HepG2 (cell line): ENCODE measurements around the gene ABCA8. TPM values are rescaled to one million over a fixed set of nuclear protein-coding genes. Genes with fewer than 3 reads are reported as not detected.

Experiments used
- ATAC-seq: fragments of 200-7000 bp; cut with Tn5 transposase; 3 replicates; pipeline ENCODE4 v1.9.1; 2020; ENCODE audit warnings: mild to moderate bottlenecking, moderate library complexity
- BruUV-seq: library from RNA; stranded (reverse); fragments of 400-500 nt; replicated peaks from 2 replicates; lab custom pipeline; 2021; lab: Mats Ljungman, UMichigan
- CTCF ChIA-PET: fragments of 300-600 bp; formaldehyde crosslinking; extraction: SDS; loops from one replicate; lab custom pipeline; 2021; ENCODE audit warnings: low total read pairs, inconsistent platforms, low intra/inter-chr PET ratio; lab: Yijun Ruan, JAX
- POLR2A ChIA-PET: fragments of 350-600 bp; sonication (Branson Sonifier 250); formaldehyde crosslinking; loops from one replicate; lab custom pipeline; 2020; ENCODE audit warnings: antibody characterized with exemption, inconsistent platforms; lab: Yijun Ruan, JAX
- DNase-seq: peaks from one replicate; pipeline ENCODE4 v3.0.0-alpha.2; 2015; ENCODE audit warnings: low spot score
- FAIRE-seq: peaks from 3 replicates; lab custom pipeline; 2011; peaks lifted over from hg19 to GRCh38; lab: Jason Lieb, UNC
- H2AFZ ChIP-seq: one replicate; pipeline ENCODE4 v1.6.1; 2011; ENCODE audit warnings: low read length, inconsistent platforms
- H3K27ac ChIP-seq: fragments of 300-600 bp; 3 replicates; pipeline ENCODE4 v1.8.0; 2011; ENCODE audit warnings: mixed run types, mild to moderate bottlenecking, mixed read lengths, low read length, inconsistent platforms; ENCODE audit not compliant: insufficient read depth; ENCODE audit errors: extremely low read length
- H3K27me3 ChIP-seq, 2 experiments: fragments of 200-600 bp in 1 of 2; 2 replicates in 1 of 2; 3 replicates in 1 of 2; pipeline versions ENCODE4 v1.6.0 to v1.8.0; 2011; ENCODE audit warnings: low read length in 2 of 2, mild to moderate bottlenecking in 2 of 2, moderate library complexity in 2 of 2, inconsistent platforms in 1 of 2; ENCODE audit not compliant: insufficient read depth in 2 of 2, control insufficient read depth in 1 of 2
- H3K36me3 ChIP-seq, 2 experiments: fragments of 200-600 bp in 1 of 2; replicated peaks in 1 of 2; 2 replicates in 1 of 2; 3 replicates in 1 of 2; pipeline versions ENCODE4 v1.5.1 to v1.8.0; 2011; ENCODE audit warnings: low read length in 2 of 2, inconsistent platforms in 1 of 2; ENCODE audit not compliant: insufficient read depth in 2 of 2, control insufficient read depth in 1 of 2
- H3K4me1 ChIP-seq: 2 replicates; pipeline ENCODE4 v1.5.1; 2012; ENCODE audit warnings: low read length, inconsistent platforms; ENCODE audit not compliant: insufficient read depth
- H3K4me2 ChIP-seq: 2 replicates; pipeline ENCODE4 v1.6.0; 2011; ENCODE audit warnings: low read depth, low read length, inconsistent platforms
- H3K4me3 ChIP-seq, 3 experiments: fragments of 200-600 bp in 1 of 3; sonication (generic), shearing (Covaris generic) in 1 of 3; replicated peaks in 1 of 3; 2 replicates each; pipeline ENCODE4 v1.5.1; 2011 to 2016; ENCODE audit warnings: low read length in 3 of 3, inconsistent platforms in 2 of 3, low read depth in 2 of 3, mild to moderate bottlenecking in 2 of 3, control low read depth in 1 of 3, mixed read lengths in 1 of 3; ENCODE audit not compliant: insufficient read depth in 1 of 3
- H3K79me2 ChIP-seq: one replicate; pipeline ENCODE4 v1.6.1; 2011; ENCODE audit warnings: low read length, inconsistent platforms; ENCODE audit not compliant: insufficient read depth
- H3K9ac ChIP-seq: 2 replicates; pipeline ENCODE4 v1.6.0; 2011; ENCODE audit warnings: mild to moderate bottlenecking, low read depth, low read length, inconsistent platforms; ENCODE audit not compliant: insufficient read depth
- H3K9me3 ChIP-seq: 2 replicates; pipeline ENCODE4 v1.5.1; 2012; ENCODE audit warnings: mild to moderate bottlenecking, low read length
- H4K20me1 ChIP-seq: 2 replicates; pipeline ENCODE4 v1.6.0; 2011; ENCODE audit warnings: inconsistent platforms, mild to moderate bottlenecking, low read length, moderate library complexity; ENCODE audit not compliant: insufficient read depth
- GABPA ChIP-seq, 2 experiments: IDR thresholded peaks; 2 replicates each; pipeline ENCODE4 v1.6.1; 2011 to 2016; ENCODE audit warnings: low read depth in 2 of 2, low read length in 1 of 2, missing biosample characterization in 1 of 2, missing genetic modification characterization in 1 of 2
- PHF20 ChIP-seq: sonication (generic); formaldehyde crosslinking; IDR thresholded peaks from 2 replicates; pipeline ENCODE4 v1.5.0; 2020; ENCODE audit warnings: mild to moderate bottlenecking, missing genetic modification reagents
- TERF1 ChIP-seq: sonication (generic); formaldehyde crosslinking; IDR thresholded peaks from 2 replicates; pipeline ENCODE4 v1.8.0; 2022; ENCODE audit warnings: mild to moderate bottlenecking, missing genetic modification reagents, moderate library complexity
- TIGD3 ChIP-seq: sonication (generic); formaldehyde crosslinking; IDR thresholded peaks from 2 replicates; pipeline ENCODE4 v1.5.1; 2020; ENCODE audit warnings: mild to moderate bottlenecking, missing genetic modification reagents, borderline replicate concordance
- ZBTB1 ChIP-seq: sonication (generic); formaldehyde crosslinking; IDR thresholded peaks from 2 replicates; pipeline ENCODE4 v1.4.0; 2020; ENCODE audit warnings: missing genetic modification reagents, borderline replicate concordance
- ZNF160 ChIP-seq: sonication (generic); formaldehyde crosslinking; IDR thresholded peaks from 2 replicates; pipeline ENCODE4 v1.8.0; 2022; ENCODE audit warnings: mild to moderate bottlenecking, inconsistent platforms, missing genetic modification reagents
- ZNF20 ChIP-seq: sonication (generic); formaldehyde crosslinking; IDR thresholded peaks from 2 replicates; pipeline ENCODE4 v1.4.0; 2020; ENCODE audit warnings: mild to moderate bottlenecking, moderate library complexity, missing genetic modification reagents
- ZNF512 ChIP-seq: sonication (generic); formaldehyde crosslinking; IDR thresholded peaks from 2 replicates; pipeline ENCODE4 v1.4.0; 2020; ENCODE audit warnings: mild to moderate bottlenecking, missing genetic modification reagents
- ZNF616 ChIP-seq: sonication (generic); formaldehyde crosslinking; IDR thresholded peaks from 2 replicates; pipeline ENCODE4 v1.5.0; 2020; ENCODE audit warnings: low read depth, mild to moderate bottlenecking, missing genetic modification reagents
- ZSCAN29 ChIP-seq: sonication (generic); formaldehyde crosslinking; conservative IDR thresholded peaks from 2 replicates; pipeline ENCODE4 v1.4.0; 2020; ENCODE audit warnings: mild to moderate bottlenecking, missing genetic modification reagents
- WGBS: methylation state at CpG from one replicate; pipeline ENCODE4 v1.1.6; 2017; ENCODE audit warnings: low lambda C conversion rate; 5-methylcytosine and 5-hydroxymethylcytosine counted together
- in situ Hi-C: cut with HindIII; loops from 2 replicates; pipeline ENCODE4 v1.10.0; 2017; ENCODE audit warnings: low pct_unique_long_range_greater_than_20kb; ENCODE audit not compliant: extremely low pct_ligation_motif_present
- intact Hi-C: fragments of 100-400 bp; cut with micrococcal nuclease; formaldehyde crosslinking; loops from one replicate; pipeline ENCODE4 v1.10.0; 2022; ENCODE audit not compliant: unreplicated experiment
- polyA plus RNA-seq, 8 experiments: library from polyadenylated mRNA; depleted of rRNA in 3 of 8; stranded (reverse) in 7 of 8; unstranded in 1 of 8; fragments of >200 nt; fragmentation: Illumina TruSeq in 4 of 8; extraction: Trizol in 4 of 8; gene quantifications; 2 replicates each; pipeline versions ENCODE4 v1.2.1 to v1.2.3, GENCODE V29; 2011 to 2016; ENCODE audit warnings: low read depth in 4 of 8, missing spikeins in 1 of 8, mixed read lengths in 1 of 8; ENCODE audit not compliant: insufficient read depth in 1 of 8
- total RNA-seq, 5 experiments: library from RNA; depleted of rRNA; stranded (reverse); fragments of >200 nt; fragmentation: Illumina TruSeq; extraction: Trizol; gene quantifications; 2 replicates each; pipeline ENCODE4 v1.2.3, GENCODE V29; 2016; ENCODE audit warnings: low read depth in 1 of 5
- TF ChIP-seq, protein P1 (sequence below): sonication (generic); formaldehyde crosslinking; IDR thresholded peaks from 2 replicates; pipeline ENCODE4 v1.5.1; 2020; ENCODE audit warnings: mild to moderate bottlenecking, missing genetic modification reagents, moderate library complexity
- TF ChIP-seq, protein P2 (sequence below): sonication (generic); formaldehyde crosslinking; IDR thresholded peaks from 2 replicates; pipeline ENCODE4 v1.4.0; 2020; ENCODE audit warnings: missing genetic modification reagents; ENCODE audit errors: not compliant biosample characterization

ABCA8 gene
- total and polyA plus RNA-seq, 2 of the 13 experiments (the other 11 are each of a cell fraction or from before 2014, with no cell fraction given): 0.05 to 0.18 TPM

DNA sequence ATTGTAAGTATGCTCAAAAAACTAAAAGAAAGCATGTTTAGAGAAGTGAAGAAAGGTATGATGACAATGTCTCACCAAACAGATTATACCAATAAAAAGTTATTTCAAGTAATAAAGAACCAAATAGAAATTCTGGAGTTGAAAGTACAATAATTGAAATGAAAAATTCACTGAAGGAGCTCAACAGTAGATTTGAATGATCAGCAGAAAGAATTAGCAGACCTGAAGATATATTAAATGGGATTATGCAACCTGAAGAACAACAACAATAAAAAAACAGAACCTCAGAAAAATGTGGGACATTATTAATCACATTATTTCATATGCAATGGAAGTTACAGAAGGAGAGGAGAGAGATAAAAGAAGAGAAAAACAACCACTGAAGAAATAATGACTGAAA is 57.6 kb downstream of the ABCA8 start:
- POLR2A ChIA-PET: no interaction called here
- no TSS peak for BruUV-seq
- Histone ChIP-seq H3K4me3 (no peak overlapping the region), H2AFZ (no peak overlapping the region), H3K36me3 (no peaks in the 10 kb centered on the region), H3K27me3 (no peaks in the 10 kb centered on the region), H4K20me1 (no peaks in the 10 kb centered on the region), H3K4me2 (no peak overlapping the region), H3K79me2 (no peaks in the 10 kb centered on the region), H3K9ac (no peak overlapping the region), H3K27ac (no peak overlapping the region), H3K4me1 (no peaks in the 10 kb centered on the region), H3K9me3 (peaks cover 13% of the 10 kb centered on the region; the same call in 1 of the 2 replicates)
- DNase-seq (no peak), FAIRE-seq (no peak), ATAC-seq (no peak)
- no peak for TF ChIP-seq ZNF616 (CRISPR knock-in tag)
- peak; percentile 94 for TF ChIP-seq ZNF160 (CRISPR knock-in tag)
- CTCF ChIA-PET: no interaction called here
- intact Hi-C loops: no loop called here
- in situ Hi-C loops: no loop called here

DNA sequence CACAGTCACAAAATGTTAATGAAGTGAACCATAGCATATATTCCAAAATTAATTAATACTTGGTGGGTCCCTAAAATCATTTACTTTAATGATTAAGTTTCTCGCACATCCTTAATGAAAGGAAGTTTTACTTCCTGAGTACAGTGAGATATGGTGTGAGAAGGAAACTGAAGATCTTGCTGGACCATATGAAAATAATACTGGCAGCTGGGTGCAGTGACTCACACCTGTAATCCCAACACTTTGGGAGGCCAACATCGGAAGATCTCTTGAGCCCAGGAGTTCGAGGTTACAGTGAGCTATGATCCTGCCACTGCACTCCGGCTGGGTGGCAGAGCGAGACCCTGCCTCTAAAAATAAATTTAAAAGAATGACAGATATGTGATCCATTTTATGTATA is 62.5 kb downstream of the ABCA8 start:
- no peaks in the 10 kb centered on the region for H3K36me3 ChIP-seq
- intact Hi-C loops: no loop called here
- FAIRE-seq (no peak), DNase-seq (no peak), ATAC-seq (no peak)
- BruUV-seq: no TSS peak
- no peaks in the 10 kb centered on the region for H4K20me1 ChIP-seq
- peaks cover 9% of the 10 kb centered on the region; the same call in 1 of the 2 replicates for H3K9me3 ChIP-seq
- H3K9ac ChIP-seq: no peak overlapping the region
- ChIA-PET POLR2A (no interaction called here), CTCF (no interaction called here)
- H3K79me2 ChIP-seq: no peaks in the 10 kb centered on the region
- H3K4me2 ChIP-seq: no peak overlapping the region
- WGBS: 86% methylated on average over 5 of the region's 5 CpGs
- no peak overlapping the region for H3K4me3 ChIP-seq
- H3K27me3 ChIP-seq: no peaks in the 10 kb centered on the region
- no peaks in the 10 kb centered on the region for H3K4me1 ChIP-seq
- H3K27ac ChIP-seq: no peak overlapping the region
- no peak overlapping the region for H2AFZ ChIP-seq
- in situ Hi-C loops: no loop called here
- TF ChIP-seq GABPA (IDR thresholded peaks at IDR 0.05; ENCODE audit: low read depth, low read length) (no peak), GABPA (CRISPR knock-in tag; IDR thresholded peaks at IDR 0.05; ENCODE audit: low read depth) (no peak), ZNF512 (CRISPR knock-in tag) (no peak), ZSCAN29 (no peak), PHF20 (CRISPR knock-in tag) (no peak), TERF1 (CRISPR knock-in tag) (no peak), TIGD3 (CRISPR knock-in tag) (no peak), ZNF20 (no peak), ZBTB1 (no peak)
- TF ChIP-seq, protein P1, sequence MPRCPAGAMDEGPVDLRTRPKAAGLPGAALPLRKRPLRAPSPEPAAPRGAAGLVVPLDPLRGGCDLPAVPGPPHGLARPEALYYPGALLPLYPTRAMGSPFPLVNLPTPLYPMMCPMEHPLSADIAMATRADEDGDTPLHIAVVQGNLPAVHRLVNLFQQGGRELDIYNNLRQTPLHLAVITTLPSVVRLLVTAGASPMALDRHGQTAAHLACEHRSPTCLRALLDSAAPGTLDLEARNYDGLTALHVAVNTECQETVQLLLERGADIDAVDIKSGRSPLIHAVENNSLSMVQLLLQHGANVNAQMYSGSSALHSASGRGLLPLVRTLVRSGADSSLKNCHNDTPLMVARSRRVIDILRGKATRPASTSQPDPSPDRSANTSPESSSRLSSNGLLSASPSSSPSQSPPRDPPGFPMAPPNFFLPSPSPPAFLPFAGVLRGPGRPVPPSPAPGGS (CRISPR knock-in tag): no peak
- TF ChIP-seq, protein P2, sequence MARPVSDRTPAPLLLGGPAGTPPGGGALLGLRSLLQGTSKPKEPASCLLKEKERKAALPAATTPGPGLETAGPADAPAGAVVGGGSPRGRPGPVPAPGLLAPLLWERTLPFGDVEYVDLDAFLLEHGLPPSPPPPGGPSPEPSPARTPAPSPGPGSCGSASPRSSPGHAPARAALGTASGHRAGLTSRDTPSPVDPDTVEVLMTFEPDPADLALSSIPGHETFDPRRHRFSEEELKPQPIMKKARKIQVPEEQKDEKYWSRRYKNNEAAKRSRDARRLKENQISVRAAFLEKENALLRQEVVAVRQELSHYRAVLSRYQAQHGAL (CRISPR knock-in tag): no peak
